Tibial artery (tissue), 4 donors: ENCODE results near the gene CACUL1.
"Not testable (repeated sequence)": the region's sequence is repeated elsewhere in the genome, so short reads cannot be mapped to it uniquely, and the experiment has no call there.

Source experiments
- DNase-seq, 2 donors: peaks; one replicate each; pipeline ENCODE4 v3.0.0-alpha.2; 2019
- H3K27ac ChIP-seq, 2 donors: fragments of 200-600 bp; sonication (generic) in 1 of 2; 1 replicate in 1 of 2; 2 replicates in 1 of 2; pipeline ENCODE4 v1.5.1; 2018 to 2019; ENCODE audit warnings: mild to moderate bottlenecking in 1 of 2
- H3K27me3 ChIP-seq, 2 donors: fragments of 200-600 bp; sonication (generic) in 1 of 2; one replicate each; pipeline versions ENCODE4 v1.5.1 to v1.6.0; 2016 to 2019
- H3K36me3 ChIP-seq, 3 donors: fragments of 200-600 bp; sonication (generic) in 2 of 3; one replicate each; pipeline ENCODE4 v1.5.1; 2016 to 2019; ENCODE audit warnings: mild to moderate bottlenecking in 2 of 3
- H3K4me1 ChIP-seq, 4 donors: fragments of 200-600 bp; sonication (generic) in 2 of 4; 1 replicate in 3 of 4; 2 replicates in 1 of 4; pipeline ENCODE4 v1.5.1; 2016 to 2019
- H3K4me3 ChIP-seq, 2 donors: fragments of 200-600 bp; sonication (generic) in 1 of 2; 1 replicate in 1 of 2; 2 replicates in 1 of 2; pipeline ENCODE4 v1.5.1; 2018 to 2019; ENCODE audit warnings: mild to moderate bottlenecking in 2 of 2
- H3K9me3 ChIP-seq, 3 donors: fragments of 200-600 bp; sonication (generic) in 1 of 3; one replicate each; pipeline ENCODE4 v1.5.1; 2016 to 2019
- CTCF ChIP-seq, 2 experiments: fragments of 200-600 bp in 1 of 2; fragments of 450-650 bp in 1 of 2; IDR thresholded peaks; one replicate each; pipeline ENCODE4 v1.5.1; 2017 to 2019; ENCODE audit warnings: antibody characterized with exemption in 2 of 2, mild to moderate bottlenecking in 1 of 2, moderate library complexity in 1 of 2
- intact Hi-C: fragments of 100-400 bp; cut with DNase I; formaldehyde crosslinking; loops from one replicate; pipeline ENCODE4 v1.15.0; 2023; ENCODE audit warnings: low total_unique reads

CACUL1 gene

GRCh38 chr10:118674226-118674919 is 80.4 kb downstream of the CACUL1 start:
- no peaks in the 10 kb centered on the region for H3K9me3 ChIP-seq
- no peak for TF ChIP-seq CTCF (IDR thresholded peaks at IDR 0.05)
- no peak for DNase-seq
- intact Hi-C loops: no loop called here
- H3K27ac ChIP-seq: no peak overlapping the region
- H3K36me3 ChIP-seq: peaks cover 0 to 30% (median 19%) of the 10 kb centered on the region in 3 donors
- no peaks in the 10 kb centered on the region for H3K27me3 ChIP-seq
- no peak overlapping the region for H3K4me3 ChIP-seq
- H3K4me1 ChIP-seq: peaks cover 0 to 12% (median 10%) of the 10 kb centered on the region in 4 donors

GRCh38 chr10:118672766-118673715 is 81.7 kb downstream of the CACUL1 start:
- no peaks in the 10 kb centered on the region for H3K27me3 ChIP-seq
- no peak overlapping the region for H3K4me3 ChIP-seq
- TF ChIP-seq CTCF (IDR thresholded peaks at IDR 0.05): no peak
- intact Hi-C loops: no loop called here
- H3K27ac ChIP-seq: no peak overlapping the region
- H3K4me1 ChIP-seq: peaks cover 0 to 18% (median 14%) of the 10 kb centered on the region in 4 donors
- no peaks in the 10 kb centered on the region for H3K9me3 ChIP-seq
- no peak for DNase-seq
- peaks cover 0 to 30% (median 19%) of the 10 kb centered on the region in 3 donors for H3K36me3 ChIP-seq

- H3K27me3 ChIP-seq: no peaks in the 10 kb centered on the region
Observed at GRCh38 chr10:118672153-118672552, 82.6 kb downstream of the CACUL1 start.

GRCh38 chr10:118671221-118671620 is 83.5 kb downstream of the CACUL1 start:
- Histone ChIP-seq H3K4me1 (peaks cover 0 to 18% (median 14%) of the 10 kb centered on the region in 4 donors), H3K36me3 (peaks cover 0 to 30% (median 19%) of the 10 kb centered on the region in 3 donors)
- DNase-seq, H3K9me3 ChIP-seq, H3K4me3 ChIP-seq, H3K27me3 ChIP-seq, intact Hi-C loops, H3K27ac ChIP-seq: not testable (repeated sequence)

More at GRCh38 chr10:118672153-118672552, 82.6 kb downstream of the CACUL1 start:
- no peak for TF ChIP-seq CTCF (IDR thresholded peaks at IDR 0.05)
- intact Hi-C loops: no loop called here
- no peak overlapping the region for H3K27ac ChIP-seq
- H3K4me3 ChIP-seq: no peak overlapping the region
- peaks cover 0 to 30% (median 19%) of the 10 kb centered on the region in 3 donors for H3K36me3 ChIP-seq
- no peaks in the 10 kb centered on the region for H3K9me3 ChIP-seq
- DNase-seq: no peak
- H3K4me1 ChIP-seq: peaks cover 0 to 18% (median 14%) of the 10 kb centered on the region in 4 donors

GRCh38 chr10:118670472-118671124 is 84.2 kb downstream of the CACUL1 start:
- no peak overlapping the region for H3K4me3 ChIP-seq
- peaks cover 0 to 28% (median 19%) of the 10 kb centered on the region in 3 donors for H3K36me3 ChIP-seq
- TF ChIP-seq CTCF (IDR thresholded peaks at IDR 0.05): no peak
- intact Hi-C loops: no loop called here
- no peaks in the 10 kb centered on the region for H3K27me3 ChIP-seq
- peaks cover 0 to 18% (median 14%) of the 10 kb centered on the region in 4 donors for H3K4me1 ChIP-seq
- no peak for DNase-seq
- no peak overlapping the region for H3K27ac ChIP-seq
- H3K9me3 ChIP-seq: no peaks in the 10 kb centered on the region
